Activated T-cell treated with anti-CD3 and anti-CD28 coated beads for 4 hours (primary cell): ENCODE measurements around the gene DIDO1.
"Not testable (repeated sequence)": the region's sequence is repeated elsewhere in the genome, so short reads cannot be mapped to it uniquely, and the experiment has no call there.

ENCODE experiments used
- DNase-seq: peaks from one replicate; pipeline ENCODE4 v3.0.0-alpha.2; 2020

The DIDO1 gene

GRCh38 chr20:62875419-62876361 is 50.6 kb downstream of the DIDO1 start:
- DNase-seq = no peak

DNA sequence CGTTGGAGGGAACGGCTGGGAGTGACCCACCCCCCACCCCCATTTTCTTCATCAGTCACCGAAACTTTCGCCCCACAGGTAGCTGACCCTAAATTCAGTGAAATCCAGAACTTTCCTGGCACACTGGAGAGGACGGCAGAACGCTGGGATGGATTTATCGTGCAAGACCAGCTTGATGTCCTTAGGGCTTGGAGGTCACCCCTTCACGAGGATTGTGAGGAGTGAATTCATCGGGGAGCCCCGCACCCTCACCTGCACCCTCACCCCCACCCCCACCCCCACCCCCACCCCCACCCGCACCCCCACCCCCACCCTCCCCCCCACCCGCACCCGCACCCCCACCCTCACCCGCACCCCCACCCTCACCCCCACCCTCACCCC is 51.4 kb downstream of the DIDO1 start:
- DNase-seq = no peak

DNA sequence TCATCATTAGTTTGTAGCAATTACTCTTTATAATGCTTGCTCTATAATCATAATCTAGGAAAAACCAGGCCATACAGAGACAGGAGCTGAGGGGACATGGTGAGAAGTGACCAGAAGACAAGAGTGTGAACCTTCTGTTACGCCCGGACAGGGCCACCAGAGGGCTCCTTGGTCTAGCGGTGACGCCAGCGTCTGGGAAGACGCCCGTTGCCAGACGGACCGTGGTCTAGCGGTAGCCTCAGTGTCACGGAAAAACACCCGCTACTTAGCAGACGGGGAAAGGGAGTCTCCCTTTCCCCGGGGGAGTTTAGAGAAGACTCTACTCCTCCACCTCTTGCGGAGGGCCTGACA is 52.6 kb downstream of the DIDO1 start:
- not testable (repeated sequence) for DNase-seq

DNA sequence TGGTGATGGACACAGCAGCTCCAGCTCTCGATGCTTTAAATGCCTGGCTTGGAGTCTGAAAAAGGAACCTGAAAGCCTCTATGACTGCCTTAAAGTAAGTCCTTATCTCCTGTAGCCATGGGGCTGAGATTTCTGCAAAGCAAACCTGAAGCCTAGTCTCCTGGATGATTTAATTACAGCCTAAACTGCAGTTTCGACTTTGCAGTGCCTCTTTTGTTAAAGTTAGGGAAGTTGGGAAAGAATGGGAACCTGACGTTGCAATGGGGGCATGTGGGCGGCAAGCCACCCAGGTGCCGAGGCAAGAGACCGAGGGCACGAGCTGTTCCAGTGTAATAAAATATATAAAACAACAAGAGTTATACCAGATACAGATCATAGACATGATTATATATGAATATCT is 53.0 kb downstream of the DIDO1 start:
- DNase-seq = no peak

DNA sequence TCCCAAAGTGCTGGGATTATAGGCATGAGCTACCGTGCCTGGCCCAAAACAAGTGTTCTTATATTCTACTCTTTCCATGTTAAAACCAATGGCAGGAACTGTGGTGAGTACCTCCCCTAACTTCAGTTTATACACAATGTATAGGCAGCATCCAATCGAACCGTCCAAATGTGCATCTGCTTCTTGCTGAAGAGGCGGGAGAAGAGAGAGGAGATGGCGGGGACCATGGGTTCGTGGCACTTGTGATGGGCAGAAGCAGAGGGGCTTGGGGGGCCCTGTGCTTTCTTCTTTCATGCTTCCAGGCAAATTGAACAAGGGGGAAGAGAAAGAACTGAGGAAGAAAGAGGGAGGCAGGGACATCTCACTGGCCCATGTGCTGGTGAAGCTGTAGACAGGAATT is 53.4 kb downstream of the DIDO1 start:
- no peak for DNase-seq

DNA sequence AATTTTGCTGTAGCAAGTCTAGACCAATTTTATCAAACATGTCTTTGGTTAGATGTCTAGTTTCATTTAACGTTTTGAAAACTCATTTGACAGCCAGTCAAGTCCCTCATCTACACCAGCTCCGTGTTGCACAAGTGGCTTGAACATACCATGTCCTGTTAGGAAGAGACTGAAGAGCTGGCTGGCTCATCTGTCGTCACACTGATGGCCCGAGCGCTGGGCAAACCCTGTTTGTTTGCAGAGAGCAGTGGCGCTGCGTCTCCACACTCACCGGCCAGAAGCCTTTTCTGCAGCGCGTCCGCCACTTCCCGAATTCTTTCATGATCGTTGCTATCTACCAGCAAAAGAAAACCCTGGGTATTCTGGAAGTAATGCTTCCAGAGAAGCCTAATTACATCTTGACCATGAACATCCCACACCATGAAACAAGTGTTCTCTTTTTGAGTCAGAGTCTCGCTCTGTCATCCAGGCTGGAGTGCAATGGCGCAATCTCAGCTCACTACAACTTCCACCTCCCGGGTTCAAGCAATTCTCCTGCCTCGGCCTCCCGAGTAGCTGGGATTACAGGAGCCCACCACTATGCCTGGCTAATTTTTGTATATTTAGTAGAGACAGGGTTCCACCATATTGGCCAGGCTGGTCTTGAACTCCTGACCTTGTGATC is 54.0 kb downstream of the DIDO1 start:
- DNase-seq = no peak

DNA sequence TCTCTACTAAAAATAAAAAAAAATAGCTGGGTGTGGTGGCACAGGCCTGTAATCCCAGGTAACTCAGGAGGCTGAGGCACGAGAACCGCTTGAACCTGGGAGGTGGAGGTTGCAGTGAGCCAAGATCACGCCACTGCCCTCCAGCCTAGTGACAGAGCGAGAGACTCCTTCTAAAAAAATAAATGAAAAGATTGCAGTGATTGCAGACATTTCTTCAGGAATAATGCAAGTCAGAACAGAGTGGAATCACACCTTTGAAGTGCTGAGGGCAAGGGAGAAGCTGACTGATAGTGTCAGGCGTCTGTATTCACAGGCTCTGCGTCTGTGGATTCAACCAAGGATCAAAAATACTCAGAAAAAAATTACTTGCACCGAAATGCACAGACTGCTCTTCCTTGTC is 62.1 kb downstream of the DIDO1 start:
- no peak for DNase-seq

DNA sequence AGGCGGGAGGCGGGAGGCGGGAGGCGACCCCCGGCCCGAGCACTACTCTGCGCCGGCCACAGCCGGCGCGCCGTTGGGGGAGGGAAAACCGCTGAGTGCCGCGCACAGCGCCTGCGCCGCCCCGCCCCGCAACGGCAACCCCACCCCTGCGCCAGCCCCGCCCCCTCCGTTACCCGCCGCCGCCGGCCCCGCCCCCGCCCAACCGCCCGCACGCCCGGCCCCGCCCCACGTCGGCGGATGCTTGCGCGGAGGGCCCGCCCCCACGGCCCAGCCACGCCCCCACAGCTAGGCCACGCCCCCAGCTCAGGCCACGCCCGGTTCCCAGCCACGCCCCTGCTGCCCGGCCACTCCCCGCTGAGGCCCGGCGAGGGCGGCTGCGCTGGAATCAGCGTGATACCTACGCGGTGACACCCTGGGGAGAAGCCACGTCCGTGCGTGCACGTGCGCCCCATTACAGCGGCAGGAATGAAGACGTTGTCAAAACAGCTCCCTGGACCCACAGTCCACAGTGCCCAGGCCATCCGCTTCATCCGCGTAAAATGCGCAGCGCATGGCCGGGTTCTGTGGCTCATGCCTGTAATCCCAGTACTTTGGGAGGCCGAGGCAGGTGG is 64.5 kb downstream of the DIDO1 start, which contains the start of gene TCFL5:
TSS of gene TCFL5 (minus strand) at position 97 of the 611 bp plus-strand sequence. CDS start 152 bp downstream, outside the sequence.
- DNase-seq = peak; percentile 92

- DNase-seq = no peak
These were observed 65.2 kb downstream of the DIDO1 start for GRCh38 chr20:62860924-62861691.

DNA sequence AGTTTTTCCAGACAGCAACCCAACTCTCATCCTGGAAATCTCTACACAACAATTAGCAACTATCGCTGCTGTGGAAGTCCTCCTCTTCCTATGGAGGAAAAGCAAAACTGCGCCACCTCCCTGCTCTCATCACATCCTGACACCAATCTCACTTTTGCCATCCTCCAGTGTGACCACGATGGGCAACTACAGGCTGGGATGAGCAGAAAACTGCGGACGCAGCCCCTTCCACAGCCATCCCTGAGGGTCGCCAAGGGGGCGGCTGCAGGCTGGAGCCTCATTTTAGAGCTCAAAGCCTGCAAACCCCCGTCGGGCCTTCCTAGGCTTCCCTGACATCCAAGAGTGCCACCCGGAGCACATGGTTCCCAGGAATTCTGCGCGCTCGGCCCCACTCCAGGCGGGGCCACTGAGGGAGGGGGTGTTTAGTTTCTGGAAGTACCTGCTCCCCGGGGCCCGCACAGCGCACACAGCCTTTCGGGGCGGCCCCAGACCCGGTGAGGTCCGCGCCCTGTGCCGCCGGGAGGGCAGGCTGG is 65.8 kb downstream of the DIDO1 start:
- no peak for DNase-seq

DNA sequence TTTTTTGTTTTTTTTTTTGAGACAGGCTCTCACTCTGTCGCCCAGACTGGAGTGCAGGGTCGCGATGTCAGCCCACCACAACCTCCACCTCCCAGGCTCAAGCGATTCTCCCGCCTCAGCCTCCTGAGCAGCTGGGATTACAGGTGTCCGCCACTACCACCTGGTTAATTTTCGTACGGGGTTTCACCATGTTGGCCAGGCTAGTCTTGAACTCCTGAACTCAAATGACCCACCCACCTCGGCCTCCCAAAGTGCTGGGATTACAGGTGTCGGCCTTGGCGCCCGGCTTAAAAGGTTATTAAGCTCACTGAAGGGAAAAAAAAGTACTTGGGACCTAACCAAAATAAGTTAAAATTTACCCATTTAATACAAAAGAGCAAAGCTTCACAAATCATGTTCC is 66.6 kb downstream of the DIDO1 start:
- DNase-seq = no peak

DNA sequence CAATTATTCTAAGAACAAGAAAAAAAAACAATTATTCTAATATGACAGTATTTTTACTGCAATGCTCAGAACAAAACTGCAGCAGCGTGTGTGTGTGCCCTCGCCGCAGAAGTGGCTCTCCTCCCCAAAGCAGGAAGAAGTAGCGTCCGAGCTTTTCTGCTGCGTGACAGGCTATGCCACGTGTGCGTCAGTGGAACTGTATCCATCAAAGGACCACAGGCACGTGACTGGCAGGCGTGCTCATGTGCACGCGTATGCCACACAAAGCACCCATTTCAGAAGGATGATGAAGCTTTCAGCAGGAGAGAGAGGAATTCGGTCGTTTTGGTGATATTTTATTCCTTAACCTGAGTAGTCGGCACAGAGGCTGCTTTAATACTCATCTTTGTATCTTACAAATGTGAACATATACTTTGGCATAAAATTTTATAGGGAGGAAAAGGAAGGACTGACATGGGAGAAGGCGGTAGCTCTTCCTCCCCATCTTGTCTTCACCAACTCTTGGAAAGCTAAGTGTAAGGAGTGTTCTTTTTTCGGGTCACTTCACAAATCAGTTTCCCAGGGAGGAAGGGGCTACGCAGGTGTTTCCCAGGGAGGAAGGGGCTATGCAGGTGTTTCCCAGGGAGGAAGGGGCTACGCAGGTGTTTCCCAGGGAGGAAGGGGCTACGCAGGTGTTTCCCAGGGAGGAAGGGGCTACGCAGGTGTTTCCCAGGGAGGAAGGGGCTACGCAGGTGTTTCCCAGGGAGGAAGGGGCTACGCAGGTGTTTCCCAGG is 68.1 kb downstream of the DIDO1 start:
- DNase-seq = no peak

DNA sequence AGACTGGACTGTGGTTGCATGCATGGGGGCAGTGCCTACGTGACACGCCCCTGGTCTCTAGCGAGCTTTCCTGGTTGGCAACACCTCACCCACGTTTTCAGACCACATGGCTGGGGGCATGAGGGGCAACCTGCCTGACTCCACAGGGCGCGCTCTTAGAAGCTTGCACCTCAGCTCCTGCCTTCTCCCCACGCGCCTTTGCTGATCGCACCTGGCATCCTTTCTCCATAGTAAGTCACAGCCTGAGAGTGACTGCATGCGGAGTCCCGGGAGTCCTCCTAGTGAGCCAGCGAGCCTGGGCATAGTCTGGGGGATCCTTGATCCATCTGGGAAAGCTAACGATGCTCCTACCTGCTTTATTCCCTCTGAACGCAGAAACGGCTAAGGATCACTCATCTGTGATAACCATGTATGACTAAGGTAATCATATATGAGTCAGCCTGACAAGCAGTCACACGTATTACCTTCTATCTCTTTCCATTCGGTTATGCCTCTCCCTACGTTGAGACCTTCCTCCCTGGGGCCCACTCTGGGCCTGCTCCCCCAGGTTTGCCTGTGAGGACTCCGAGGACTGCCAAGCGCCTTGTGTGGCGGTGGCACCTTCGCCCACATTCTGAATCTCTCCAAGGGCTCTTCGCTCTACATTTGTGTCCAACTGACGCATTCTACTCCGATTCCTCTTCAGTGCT is 69.2 kb downstream of the DIDO1 start:
- no peak for DNase-seq

- DNase-seq = no peak
These were observed 71.2 kb downstream of the DIDO1 start for GRCh38 chr20:62855120-62855519.

GRCh38 chr20:62854121-62854520 is 72.2 kb downstream of the DIDO1 start:
- no peak for DNase-seq

GRCh38 chr20:62853304-62853703 is 73.0 kb downstream of the DIDO1 start:
- DNase-seq = not testable (repeated sequence)

GRCh38 chr20:62852841-62853240 is 73.5 kb downstream of the DIDO1 start:
- DNase-seq = no peak

DNA sequence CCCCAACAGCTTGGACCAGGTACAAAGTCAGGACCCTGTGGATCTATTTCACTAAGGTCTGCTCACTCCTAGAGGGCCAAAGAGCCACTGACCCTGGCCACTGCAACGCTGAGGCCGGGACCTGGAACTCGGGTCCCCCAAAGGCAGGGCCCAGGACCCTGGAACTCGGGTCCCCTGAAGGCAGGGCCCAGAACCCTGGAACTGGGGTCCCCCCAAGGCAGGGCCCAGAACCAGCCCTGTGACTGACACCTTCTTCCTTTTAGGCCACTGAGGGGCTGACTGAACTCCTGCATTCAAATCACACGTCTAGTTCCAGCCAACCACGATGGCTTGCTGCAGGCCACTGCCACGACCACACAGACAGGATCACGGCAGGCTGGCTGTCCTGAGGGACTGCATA is 74.1 kb downstream of the DIDO1 start:
- DNase-seq = no peak

DNA sequence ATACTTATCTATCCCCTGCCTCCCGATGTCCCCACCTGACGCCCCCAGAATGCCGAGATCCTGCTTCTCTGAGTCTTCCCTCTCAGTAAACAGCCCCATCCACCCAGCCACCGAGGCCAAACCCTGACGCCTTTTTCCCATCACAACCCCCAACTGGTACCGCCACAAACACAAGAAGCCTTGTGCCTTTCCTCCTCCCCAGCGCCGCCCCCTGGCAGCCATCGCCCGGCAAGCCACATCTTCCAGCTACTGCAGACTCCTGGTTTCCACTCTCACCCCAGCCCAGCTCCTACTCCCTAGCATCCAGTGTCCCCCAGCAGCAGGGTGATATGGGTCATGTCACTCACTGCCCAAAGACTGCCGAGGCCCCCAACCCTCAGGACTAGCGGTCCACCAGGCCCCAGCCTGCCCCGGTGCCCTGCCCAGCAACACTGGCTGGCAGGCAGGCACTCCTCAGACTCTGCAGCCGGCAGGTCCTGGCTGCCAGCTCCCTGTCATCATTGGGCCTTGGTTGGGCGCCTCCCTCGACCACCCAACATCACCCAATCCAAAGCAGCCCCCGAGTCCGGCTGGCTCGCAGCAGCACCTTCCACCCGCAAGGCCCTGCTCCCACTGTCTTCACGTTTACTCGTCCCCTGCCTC is 75.9 kb downstream of the DIDO1 start:
- no peak for DNase-seq

DNA sequence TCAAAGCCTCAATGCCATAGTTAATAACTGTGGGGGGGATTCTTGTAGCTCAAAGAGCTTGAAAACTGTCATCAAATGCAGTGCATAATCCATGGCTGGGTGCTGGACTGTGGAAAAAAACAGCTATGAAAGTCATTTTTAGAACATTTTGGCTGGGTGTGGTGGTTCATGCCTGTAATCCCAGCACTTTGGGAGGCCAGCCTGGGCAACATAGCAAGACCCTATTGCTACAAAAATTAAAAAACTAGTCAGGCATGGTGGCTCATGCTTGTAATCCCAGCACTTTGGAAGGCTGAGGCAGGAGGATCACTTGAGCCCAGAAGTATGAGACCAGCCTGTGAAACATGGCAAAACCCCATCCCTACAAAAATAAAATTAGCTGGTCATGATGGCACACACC is 76.9 kb downstream of the DIDO1 start:
- no peak for DNase-seq

GRCh38 chr20:62848917-62849316 is 77.4 kb downstream of the DIDO1 start:
- not testable (repeated sequence) for DNase-seq
